ENCODE data around the gene TENT4A.

DNA sequence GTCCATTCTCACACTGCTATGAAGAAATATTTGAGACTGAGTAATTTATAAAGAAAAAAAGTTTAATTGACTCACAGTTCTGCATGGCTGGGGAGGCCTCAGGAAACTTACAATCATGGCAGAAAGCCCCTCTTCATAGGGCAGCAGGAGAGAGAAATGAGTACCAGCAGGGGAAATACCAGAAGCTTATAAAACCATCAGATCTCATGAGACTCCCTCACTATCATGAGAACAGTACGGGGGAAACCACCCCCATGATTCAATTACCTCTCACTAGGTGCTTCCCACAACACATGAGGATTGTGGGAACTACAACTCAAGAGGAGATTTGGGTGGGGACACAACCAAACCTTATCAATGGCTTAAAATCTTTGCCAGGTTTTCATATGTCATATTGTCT is 20.3 kb upstream of the TENT4A start:
- TF ChIP-seq TOX (CRISPR knock-in tag; IDR thresholded peaks at IDR 0.05; ENCODE audit: borderline replicate concordance) (no peak), ARNTL (CRISPR knock-in tag; IDR thresholded peaks at IDR 0.05; ENCODE audit: borderline replicate concordance, low read depth) (no peak), SNAI2 (CRISPR knock-in tag; IDR thresholded peaks at IDR 0.05) (no peak), ESRRG (CRISPR knock-in tag; IDR thresholded peaks at IDR 0.05) (no peak), CSDC2 (CRISPR knock-in tag; IDR thresholded peaks at IDR 0.05) (no peak), ZNF565 (CRISPR knock-in tag; conservative IDR thresholded peaks at IDR 0.05; ENCODE audit: low read depth) (no peak), RARB (CRISPR knock-in tag; IDR thresholded peaks at IDR 0.05) (no peak), ZNF8 (CRISPR knock-in tag; IDR thresholded peaks at IDR 0.05) (no peak), PPARA (CRISPR knock-in tag; IDR thresholded peaks at IDR 0.05; ENCODE audit: borderline replicate concordance) (no peak)
- TF ChIP-seq, protein P1, sequence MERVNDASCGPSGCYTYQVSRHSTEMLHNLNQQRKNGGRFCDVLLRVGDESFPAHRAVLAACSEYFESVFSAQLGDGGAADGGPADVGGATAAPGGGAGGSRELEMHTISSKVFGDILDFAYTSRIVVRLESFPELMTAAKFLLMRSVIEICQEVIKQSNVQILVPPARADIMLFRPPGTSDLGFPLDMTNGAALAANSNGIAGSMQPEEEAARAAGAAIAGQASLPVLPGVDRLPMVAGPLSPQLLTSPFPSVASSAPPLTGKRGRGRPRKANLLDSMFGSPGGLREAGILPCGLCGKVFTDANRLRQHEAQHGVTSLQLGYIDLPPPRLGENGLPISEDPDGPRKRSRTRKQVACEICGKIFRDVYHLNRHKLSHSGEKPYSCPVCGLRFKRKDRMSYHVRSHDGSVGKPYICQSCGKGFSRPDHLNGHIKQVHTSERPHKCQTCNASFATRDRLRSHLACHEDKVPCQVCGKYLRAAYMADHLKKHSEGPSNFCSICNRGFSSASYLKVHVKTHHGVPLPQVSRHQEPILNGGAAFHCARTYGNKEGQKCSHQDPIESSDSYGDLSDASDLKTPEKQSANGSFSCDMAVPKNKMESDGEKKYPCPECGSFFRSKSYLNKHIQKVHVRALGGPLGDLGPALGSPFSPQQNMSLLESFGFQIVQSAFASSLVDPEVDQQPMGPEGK (CRISPR knock-in tag; IDR thresholded peaks at IDR 0.05; ENCODE audit: borderline replicate concordance) = no peak
- TF ChIP-seq, protein P2, sequence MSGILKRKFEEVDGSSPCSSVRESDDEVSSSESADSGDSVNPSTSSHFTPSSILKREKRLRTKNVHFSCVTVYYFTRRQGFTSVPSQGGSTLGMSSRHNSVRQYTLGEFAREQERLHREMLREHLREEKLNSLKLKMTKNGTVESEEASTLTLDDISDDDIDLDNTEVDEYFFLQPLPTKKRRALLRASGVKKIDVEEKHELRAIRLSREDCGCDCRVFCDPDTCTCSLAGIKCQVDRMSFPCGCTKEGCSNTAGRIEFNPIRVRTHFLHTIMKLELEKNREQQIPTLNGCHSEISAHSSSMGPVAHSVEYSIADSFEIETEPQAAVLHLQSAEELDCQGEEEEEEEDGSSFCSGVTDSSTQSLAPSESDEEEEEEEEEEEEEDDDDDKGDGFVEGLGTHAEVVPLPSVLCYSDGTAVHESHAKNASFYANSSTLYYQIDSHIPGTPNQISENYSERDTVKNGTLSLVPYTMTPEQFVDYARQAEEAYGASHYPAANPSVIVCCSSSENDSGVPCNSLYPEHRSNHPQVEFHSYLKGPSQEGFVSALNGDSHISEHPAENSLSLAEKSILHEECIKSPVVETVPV (CRISPR knock-in tag; IDR thresholded peaks at IDR 0.05) = no peak
